HepG2 (cell line): Measurements from ENCODE around the gene UBE2E1. TPM values are rescaled to one million over a fixed set of nuclear protein-coding genes. Genes with fewer than 3 reads are reported as not detected.
A peak's percentile ranks its signal among the peaks of the same experiment; 100 is the strongest.

Experiments used
- ATAC-seq: fragments of 200-7000 bp; cut with Tn5 transposase; 3 replicates; pipeline ENCODE4 v1.9.1; 2020; ENCODE audit warnings: mild to moderate bottlenecking, moderate library complexity
- BruUV-seq: library from RNA; stranded (reverse); fragments of 400-500 nt; replicated peaks from 2 replicates; lab custom pipeline; 2021; lab: Mats Ljungman, UMichigan
- CTCF ChIA-PET: fragments of 300-600 bp; formaldehyde crosslinking; extraction: SDS; loops from one replicate; lab custom pipeline; 2021; ENCODE audit warnings: low total read pairs, inconsistent platforms, low intra/inter-chr PET ratio; lab: Yijun Ruan, JAX
- POLR2A ChIA-PET: fragments of 350-600 bp; sonication (Branson Sonifier 250); formaldehyde crosslinking; loops from one replicate; lab custom pipeline; 2020; ENCODE audit warnings: antibody characterized with exemption, inconsistent platforms; lab: Yijun Ruan, JAX
- DNase-seq: peaks from one replicate; pipeline ENCODE4 v3.0.0-alpha.2; 2015; ENCODE audit warnings: low spot score
- FAIRE-seq: peaks from 3 replicates; lab custom pipeline; 2011; peaks lifted over from hg19 to GRCh38; lab: Jason Lieb, UNC
- H2AFZ ChIP-seq: one replicate; pipeline ENCODE4 v1.6.1; 2011; ENCODE audit warnings: low read length, inconsistent platforms
- H3K27ac ChIP-seq: fragments of 300-600 bp; 3 replicates; pipeline ENCODE4 v1.8.0; 2011; ENCODE audit warnings: mixed run types, mild to moderate bottlenecking, mixed read lengths, low read length, inconsistent platforms; ENCODE audit not compliant: insufficient read depth; ENCODE audit errors: extremely low read length
- H3K27me3 ChIP-seq, 2 experiments: fragments of 200-600 bp in 1 of 2; 2 replicates in 1 of 2; 3 replicates in 1 of 2; pipeline versions ENCODE4 v1.6.0 to v1.8.0; 2011; ENCODE audit warnings: low read length in 2 of 2, mild to moderate bottlenecking in 2 of 2, moderate library complexity in 2 of 2, inconsistent platforms in 1 of 2; ENCODE audit not compliant: insufficient read depth in 2 of 2, control insufficient read depth in 1 of 2
- H3K36me3 ChIP-seq, 2 experiments: fragments of 200-600 bp in 1 of 2; replicated peaks in 1 of 2; 2 replicates in 1 of 2; 3 replicates in 1 of 2; pipeline versions ENCODE4 v1.5.1 to v1.8.0; 2011; ENCODE audit warnings: low read length in 2 of 2, inconsistent platforms in 1 of 2; ENCODE audit not compliant: insufficient read depth in 2 of 2, control insufficient read depth in 1 of 2
- H3K4me1 ChIP-seq: 2 replicates; pipeline ENCODE4 v1.5.1; 2012; ENCODE audit warnings: low read length, inconsistent platforms; ENCODE audit not compliant: insufficient read depth
- H3K4me2 ChIP-seq: 2 replicates; pipeline ENCODE4 v1.6.0; 2011; ENCODE audit warnings: low read depth, low read length, inconsistent platforms
- H3K4me3 ChIP-seq, 3 experiments: fragments of 200-600 bp in 1 of 3; sonication (generic), shearing (Covaris generic) in 1 of 3; replicated peaks in 1 of 3; 2 replicates each; pipeline ENCODE4 v1.5.1; 2011 to 2016; ENCODE audit warnings: low read length in 3 of 3, inconsistent platforms in 2 of 3, low read depth in 2 of 3, mild to moderate bottlenecking in 2 of 3, control low read depth in 1 of 3, mixed read lengths in 1 of 3; ENCODE audit not compliant: insufficient read depth in 1 of 3
- H3K79me2 ChIP-seq: one replicate; pipeline ENCODE4 v1.6.1; 2011; ENCODE audit warnings: low read length, inconsistent platforms; ENCODE audit not compliant: insufficient read depth
- H3K9ac ChIP-seq: 2 replicates; pipeline ENCODE4 v1.6.0; 2011; ENCODE audit warnings: mild to moderate bottlenecking, low read depth, low read length, inconsistent platforms; ENCODE audit not compliant: insufficient read depth
- H3K9me3 ChIP-seq: 2 replicates; pipeline ENCODE4 v1.5.1; 2012; ENCODE audit warnings: mild to moderate bottlenecking, low read length
- H4K20me1 ChIP-seq: 2 replicates; pipeline ENCODE4 v1.6.0; 2011; ENCODE audit warnings: inconsistent platforms, mild to moderate bottlenecking, low read length, moderate library complexity; ENCODE audit not compliant: insufficient read depth
- FOXC1 ChIP-seq: sonication (generic); formaldehyde crosslinking; IDR thresholded peaks from 2 replicates; pipeline ENCODE4 v1.8.0; 2022; ENCODE audit warnings: mild to moderate bottlenecking, missing genetic modification reagents, borderline replicate concordance
- ZFP62 ChIP-seq: sonication (generic); formaldehyde crosslinking; IDR thresholded peaks from 2 replicates; pipeline ENCODE4 v1.4.0; 2020; ENCODE audit warnings: missing genetic modification reagents
- ZNF558 ChIP-seq: sonication (generic); formaldehyde crosslinking; IDR thresholded peaks from 2 replicates; pipeline ENCODE4 v1.9.0; 2022; ENCODE audit warnings: mild to moderate bottlenecking, missing genetic modification reagents, borderline replicate concordance
- WGBS: methylation state at CpG from one replicate; pipeline ENCODE4 v1.1.6; 2017; ENCODE audit warnings: low lambda C conversion rate; 5-methylcytosine and 5-hydroxymethylcytosine counted together
- in situ Hi-C: cut with HindIII; loops from 2 replicates; pipeline ENCODE4 v1.10.0; 2017; ENCODE audit warnings: low pct_unique_long_range_greater_than_20kb; ENCODE audit not compliant: extremely low pct_ligation_motif_present
- intact Hi-C: fragments of 100-400 bp; cut with micrococcal nuclease; formaldehyde crosslinking; loops from one replicate; pipeline ENCODE4 v1.10.0; 2022; ENCODE audit not compliant: unreplicated experiment
- polyA plus RNA-seq, 8 experiments: library from polyadenylated mRNA; depleted of rRNA in 3 of 8; stranded (reverse) in 7 of 8; unstranded in 1 of 8; fragments of >200 nt; fragmentation: Illumina TruSeq in 4 of 8; extraction: Trizol in 4 of 8; gene quantifications; 2 replicates each; pipeline versions ENCODE4 v1.2.1 to v1.2.3, GENCODE V29; 2011 to 2016; ENCODE audit warnings: low read depth in 4 of 8, missing spikeins in 1 of 8, mixed read lengths in 1 of 8; ENCODE audit not compliant: insufficient read depth in 1 of 8
- total RNA-seq, 5 experiments: library from RNA; depleted of rRNA; stranded (reverse); fragments of >200 nt; fragmentation: Illumina TruSeq; extraction: Trizol; gene quantifications; 2 replicates each; pipeline ENCODE4 v1.2.3, GENCODE V29; 2016; ENCODE audit warnings: low read depth in 1 of 5
- TF ChIP-seq, protein P1 (sequence below): sonication (generic); formaldehyde crosslinking; IDR thresholded peaks from 2 replicates; pipeline ENCODE4 v1.4.0; 2020; ENCODE audit warnings: missing genetic modification reagents
- TF ChIP-seq, protein P2 (sequence below), 2 experiments: fragments of 450-650 bp in 1 of 2; sonication (generic) in 1 of 2; formaldehyde crosslinking in 1 of 2; IDR thresholded peaks; 2 replicates each; pipeline versions ENCODE4 v1.6.1 to v1.8.0; 2016 to 2022; ENCODE audit warnings: antibody characterized with exemption in 1 of 2, mild to moderate bottlenecking in 1 of 2, missing genetic modification reagents in 1 of 2
- TF ChIP-seq, protein P3 (sequence below): fragments of 450-650 bp; IDR thresholded peaks from 2 replicates; pipeline ENCODE4 v1.6.1; 2017; ENCODE audit warnings: mild to moderate bottlenecking
- TF ChIP-seq, protein P4 (sequence below): IDR thresholded peaks from 2 replicates; pipeline ENCODE4 v1.6.1; 2016; ENCODE audit warnings: low read depth, control low read depth

UBE2E1 gene
- total and polyA plus RNA-seq, 2 of the 13 experiments (the other 11 are each of a cell fraction or from before 2014, with no cell fraction given), result 55.4 to 61.8 TPM

DNA sequence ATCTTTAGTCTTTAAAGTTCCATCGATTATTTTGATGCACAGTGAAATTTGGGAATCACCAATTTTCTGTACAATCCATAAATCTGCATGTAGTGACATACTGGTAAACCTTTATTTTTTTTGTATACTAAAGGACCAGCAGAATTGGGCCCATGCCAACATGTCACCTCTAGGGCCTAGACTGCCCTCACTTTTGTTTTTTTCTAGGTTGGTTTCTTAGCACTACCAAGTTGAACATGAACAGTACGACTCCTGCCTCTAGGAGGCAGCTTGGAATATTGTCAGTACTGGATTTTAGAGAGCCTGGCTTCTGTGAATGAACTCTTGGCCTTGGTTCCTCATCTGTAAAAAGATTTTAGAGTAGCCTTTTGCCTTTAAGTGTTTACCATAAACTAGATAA, 78.7 kb downstream of the UBE2E1 start:
- WGBS, result 96% methylated on average over 2 of the region's 2 CpGs
- Histone ChIP-seq H3K79me2 (no peaks in the 10 kb centered on the region), H3K4me1 (no peaks in the 10 kb centered on the region; the same call in 1 of the 2 replicates), H2AFZ (no peak overlapping the region), H4K20me1 (peaks cover 11% of the 10 kb centered on the region), H3K36me3 (peaks cover 0 to 2% of the 10 kb centered on the region in 2 experiments; a peak in 3 of 5 replicates), H3K27ac (no peak overlapping the region), H3K9ac (no peak overlapping the region), H3K4me3 (no peak overlapping the region), H3K27me3 (no peaks in the 10 kb centered on the region), H3K4me2 (no peak overlapping the region), H3K9me3 (no peaks in the 10 kb centered on the region)
- intact Hi-C loops, result loop anchor here (10.0 kb wide), 1 partner anchor 110 kb away; no protein-coding TSS in a partner anchor
- DNase-seq (no peak), ATAC-seq (peak; percentile 82), FAIRE-seq (no peak)
- ChIA-PET POLR2A (no interaction called here), CTCF (no interaction called here)
- BruUV-seq, result no TSS peak
- in situ Hi-C loops, result no loop called here
- TF ChIP-seq, protein P1, sequence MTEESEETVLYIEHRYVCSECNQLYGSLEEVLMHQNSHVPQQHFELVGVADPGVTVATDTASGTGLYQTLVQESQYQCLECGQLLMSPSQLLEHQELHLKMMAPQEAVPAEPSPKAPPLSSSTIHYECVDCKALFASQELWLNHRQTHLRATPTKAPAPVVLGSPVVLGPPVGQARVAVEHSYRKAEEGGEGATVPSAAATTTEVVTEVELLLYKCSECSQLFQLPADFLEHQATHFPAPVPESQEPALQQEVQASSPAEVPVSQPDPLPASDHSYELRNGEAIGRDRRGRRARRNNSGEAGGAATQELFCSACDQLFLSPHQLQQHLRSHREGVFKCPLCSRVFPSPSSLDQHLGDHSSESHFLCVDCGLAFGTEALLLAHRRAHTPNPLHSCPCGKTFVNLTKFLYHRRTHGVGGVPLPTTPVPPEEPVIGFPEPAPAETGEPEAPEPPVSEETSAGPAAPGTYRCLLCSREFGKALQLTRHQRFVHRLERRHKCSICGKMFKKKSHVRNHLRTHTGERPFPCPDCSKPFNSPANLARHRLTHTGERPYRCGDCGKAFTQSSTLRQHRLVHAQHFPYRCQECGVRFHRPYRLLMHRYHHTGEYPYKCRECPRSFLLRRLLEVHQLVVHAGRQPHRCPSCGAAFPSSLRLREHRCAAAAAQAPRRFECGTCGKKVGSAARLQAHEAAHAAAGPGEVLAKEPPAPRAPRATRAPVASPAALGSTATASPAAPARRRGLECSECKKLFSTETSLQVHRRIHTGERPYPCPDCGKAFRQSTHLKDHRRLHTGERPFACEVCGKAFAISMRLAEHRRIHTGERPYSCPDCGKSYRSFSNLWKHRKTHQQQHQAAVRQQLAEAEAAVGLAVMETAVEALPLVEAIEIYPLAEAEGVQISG (CRISPR knock-in tag), result no peak
- no peak for TF ChIP-seq ZFP62 (CRISPR knock-in tag)
- TF ChIP-seq, protein P2, sequence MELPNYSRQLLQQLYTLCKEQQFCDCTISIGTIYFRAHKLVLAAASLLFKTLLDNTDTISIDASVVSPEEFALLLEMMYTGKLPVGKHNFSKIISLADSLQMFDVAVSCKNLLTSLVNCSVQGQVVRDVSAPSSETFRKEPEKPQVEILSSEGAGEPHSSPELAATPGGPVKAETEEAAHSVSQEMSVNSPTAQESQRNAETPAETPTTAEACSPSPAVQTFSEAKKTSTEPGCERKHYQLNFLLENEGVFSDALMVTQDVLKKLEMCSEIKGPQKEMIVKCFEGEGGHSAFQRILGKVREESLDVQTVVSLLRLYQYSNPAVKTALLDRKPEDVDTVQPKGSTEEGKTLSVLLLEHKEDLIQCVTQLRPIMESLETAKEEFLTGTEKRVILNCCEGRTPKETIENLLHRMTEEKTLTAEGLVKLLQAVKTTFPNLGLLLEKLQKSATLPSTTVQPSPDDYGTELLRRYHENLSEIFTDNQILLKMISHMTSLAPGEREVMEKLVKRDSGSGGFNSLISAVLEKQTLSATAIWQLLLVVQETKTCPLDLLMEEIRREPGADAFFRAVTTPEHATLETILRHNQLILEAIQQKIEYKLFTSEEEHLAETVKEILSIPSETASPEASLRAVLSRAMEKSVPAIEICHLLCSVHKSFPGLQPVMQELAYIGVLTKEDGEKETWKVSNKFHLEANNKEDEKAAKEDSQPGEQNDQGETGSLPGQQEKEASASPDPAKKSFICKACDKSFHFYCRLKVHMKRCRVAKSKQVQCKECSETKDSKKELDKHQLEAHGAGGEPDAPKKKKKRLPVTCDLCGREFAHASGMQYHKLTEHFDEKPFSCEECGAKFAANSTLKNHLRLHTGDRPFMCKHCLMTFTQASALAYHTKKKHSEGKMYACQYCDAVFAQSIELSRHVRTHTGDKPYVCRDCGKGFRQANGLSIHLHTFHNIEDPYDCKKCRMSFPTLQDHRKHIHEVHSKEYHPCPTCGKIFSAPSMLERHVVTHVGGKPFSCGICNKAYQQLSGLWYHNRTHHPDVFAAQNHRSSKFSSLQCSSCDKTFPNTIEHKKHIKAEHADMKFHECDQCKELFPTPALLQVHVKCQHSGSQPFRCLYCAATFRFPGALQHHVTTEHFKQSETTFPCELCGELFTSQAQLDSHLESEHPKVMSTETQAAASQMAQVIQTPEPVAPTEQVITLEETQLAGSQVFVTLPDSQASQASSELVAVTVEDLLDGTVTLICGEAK (IDR thresholded peaks at IDR 0.05), result no peak
- TF ChIP-seq, protein P2 (CRISPR knock-in tag; IDR thresholded peaks at IDR 0.05), result no peak
- no peak for TF ChIP-seq ZNF558 (CRISPR knock-in tag)
- TF ChIP-seq, protein P3, sequence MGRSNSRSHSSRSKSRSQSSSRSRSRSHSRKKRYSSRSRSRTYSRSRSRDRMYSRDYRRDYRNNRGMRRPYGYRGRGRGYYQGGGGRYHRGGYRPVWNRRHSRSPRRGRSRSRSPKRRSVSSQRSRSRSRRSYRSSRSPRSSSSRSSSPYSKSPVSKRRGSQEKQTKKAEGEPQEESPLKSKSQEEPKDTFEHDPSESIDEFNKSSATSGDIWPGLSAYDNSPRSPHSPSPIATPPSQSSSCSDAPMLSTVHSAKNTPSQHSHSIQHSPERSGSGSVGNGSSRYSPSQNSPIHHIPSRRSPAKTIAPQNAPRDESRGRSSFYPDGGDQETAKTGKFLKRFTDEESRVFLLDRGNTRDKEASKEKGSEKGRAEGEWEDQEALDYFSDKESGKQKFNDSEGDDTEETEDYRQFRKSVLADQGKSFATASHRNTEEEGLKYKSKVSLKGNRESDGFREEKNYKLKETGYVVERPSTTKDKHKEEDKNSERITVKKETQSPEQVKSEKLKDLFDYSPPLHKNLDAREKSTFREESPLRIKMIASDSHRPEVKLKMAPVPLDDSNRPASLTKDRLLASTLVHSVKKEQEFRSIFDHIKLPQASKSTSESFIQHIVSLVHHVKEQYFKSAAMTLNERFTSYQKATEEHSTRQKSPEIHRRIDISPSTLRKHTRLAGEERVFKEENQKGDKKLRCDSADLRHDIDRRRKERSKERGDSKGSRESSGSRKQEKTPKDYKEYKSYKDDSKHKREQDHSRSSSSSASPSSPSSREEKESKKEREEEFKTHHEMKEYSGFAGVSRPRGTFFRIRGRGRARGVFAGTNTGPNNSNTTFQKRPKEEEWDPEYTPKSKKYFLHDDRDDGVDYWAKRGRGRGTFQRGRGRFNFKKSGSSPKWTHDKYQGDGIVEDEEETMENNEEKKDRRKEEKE, result no peak
- TF ChIP-seq, protein P4, sequence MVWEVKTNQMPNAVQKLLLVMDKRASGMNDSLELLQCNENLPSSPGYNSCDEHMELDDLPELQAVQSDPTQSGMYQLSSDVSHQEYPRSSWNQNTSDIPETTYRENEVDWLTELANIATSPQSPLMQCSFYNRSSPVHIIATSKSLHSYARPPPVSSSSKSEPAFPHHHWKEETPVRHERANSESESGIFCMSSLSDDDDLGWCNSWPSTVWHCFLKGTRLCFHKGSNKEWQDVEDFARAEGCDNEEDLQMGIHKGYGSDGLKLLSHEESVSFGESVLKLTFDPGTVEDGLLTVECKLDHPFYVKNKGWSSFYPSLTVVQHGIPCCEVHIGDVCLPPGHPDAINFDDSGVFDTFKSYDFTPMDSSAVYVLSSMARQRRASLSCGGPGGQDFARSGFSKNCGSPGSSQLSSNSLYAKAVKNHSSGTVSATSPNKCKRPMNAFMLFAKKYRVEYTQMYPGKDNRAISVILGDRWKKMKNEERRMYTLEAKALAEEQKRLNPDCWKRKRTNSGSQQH (CRISPR knock-in tag), result no peak
- TF ChIP-seq FOXC1 (CRISPR knock-in tag), result no peak
